WTC11 (cell line): ENCODE results near the gene GLG1. TPM values are rescaled to one million over a fixed set of nuclear protein-coding genes. Genes with fewer than 3 reads are reported as not detected.

Experiments
- ATAC-seq: fragments of 200-7000 bp; cut with Tn5 transposase; 2 replicates; pipeline ENCODE4 v1.10.0; 2021; ENCODE audit warnings: mild to moderate bottlenecking, moderate library complexity
- CTCF ChIA-PET: fragments of 300-600 bp; sonication (Branson Sonifier 250); formaldehyde crosslinking; loops from one replicate; lab custom pipeline; 2021; ENCODE audit warnings: antibody characterized with exemption; lab: Charles Lee
- POLR2A ChIA-PET: fragments of 350-600 bp; sonication (Branson Sonifier 250); formaldehyde crosslinking; loops from one replicate; lab custom pipeline; 2021; ENCODE audit warnings: antibody characterized with exemption; lab: Charles Lee
- DNase-seq: peaks from one replicate; pipeline ENCODE4 v3.0.0; 2021; ENCODE audit warnings: low spot score
- H3K27ac Mint-ChIP-seq: 2 replicates; pipeline ENCODE4 v1.8.0; 2021; ENCODE audit warnings: mixed read lengths
- H3K27me3 Mint-ChIP-seq: 2 replicates; pipeline ENCODE4 v1.8.0; 2021; ENCODE audit warnings: low read depth, mild to moderate bottlenecking, moderate library complexity, mixed read lengths
- H3K36me3 Mint-ChIP-seq: 2 replicates; pipeline ENCODE4 v1.8.0; 2021; ENCODE audit warnings: mixed read lengths
- H3K4me1 Mint-ChIP-seq: 2 replicates; pipeline ENCODE4 v1.8.0; 2022; ENCODE audit warnings: mixed read lengths
- H3K4me3 Mint-ChIP-seq: 2 replicates; pipeline ENCODE4 v1.8.0; 2021; ENCODE audit warnings: mild to moderate bottlenecking, moderate library complexity, mixed read lengths
- H3K9me3 Mint-ChIP-seq: 2 replicates; pipeline ENCODE4 v1.8.0; 2021; ENCODE audit warnings: mixed read lengths
- CBFB ChIP-seq: sonication (generic); formaldehyde crosslinking; IDR thresholded peaks from 2 replicates; pipeline ENCODE4 v1.8.1; 2022; ENCODE audit warnings: mild to moderate bottlenecking, low read depth, missing genetic modification reagents
- E2F4 ChIP-seq: sonication (generic); formaldehyde crosslinking; IDR thresholded peaks from 2 replicates; pipeline ENCODE4 v1.8.1; 2022; ENCODE audit warnings: low read depth, mild to moderate bottlenecking, moderate library complexity, missing genetic modification reagents, borderline replicate concordance
- ELF4 ChIP-seq: sonication (generic); formaldehyde crosslinking; IDR thresholded peaks from 2 replicates; pipeline ENCODE4 v1.8.1; 2022; ENCODE audit warnings: low read depth, mild to moderate bottlenecking, moderate library complexity, missing genetic modification reagents
- ESRRA ChIP-seq: sonication (generic); formaldehyde crosslinking; IDR thresholded peaks from 2 replicates; pipeline ENCODE4 v1.8.1; 2022; ENCODE audit warnings: mild to moderate bottlenecking, missing genetic modification reagents, borderline replicate concordance
- ETV6 ChIP-seq: sonication (generic); formaldehyde crosslinking; IDR thresholded peaks from 2 replicates; pipeline ENCODE4 v1.8.1; 2022; ENCODE audit warnings: mild to moderate bottlenecking, missing genetic modification reagents
- FOXJ3 ChIP-seq: sonication (generic); formaldehyde crosslinking; IDR thresholded peaks from 2 replicates; pipeline ENCODE4 v1.9.0; 2021; ENCODE audit warnings: missing genetic modification reagents, mild to moderate bottlenecking, borderline replicate concordance
- GRHL2 ChIP-seq: fragments of 250-450 bp; sonication (Bioruptor Pico); IDR thresholded peaks from 2 replicates; pipeline ENCODE4 v1.8.0; 2022; ENCODE audit warnings: mild to moderate bottlenecking, moderate library complexity; ENCODE audit not compliant: insufficient replicate concordance, severe bottlenecking
- HMGA2 ChIP-seq: fragments of 250-450 bp; sonication (Bioruptor Pico); IDR thresholded peaks from 2 replicates; pipeline ENCODE4 v1.4.0; 2021; ENCODE audit warnings: mild to moderate bottlenecking, moderate library complexity
- IRF1 ChIP-seq: sonication (generic); formaldehyde crosslinking; IDR thresholded peaks from 2 replicates; pipeline ENCODE4 v1.8.0; 2023; ENCODE audit warnings: missing genetic modification reagents
- MXD4 ChIP-seq: fragments of 250-450 bp; sonication (Bioruptor Pico); IDR thresholded peaks from 2 replicates; pipeline ENCODE4 v1.8.0; 2021; ENCODE audit warnings: mild to moderate bottlenecking, moderate library complexity, borderline replicate concordance
- MYBL2 ChIP-seq: sonication (generic); formaldehyde crosslinking; IDR thresholded peaks from 2 replicates; pipeline ENCODE4 v1.8.1; 2023; ENCODE audit warnings: mild to moderate bottlenecking, moderate library complexity, missing genetic modification reagents
- NR3C1 ChIP-seq: sonication (generic); formaldehyde crosslinking; conservative IDR thresholded peaks from 2 replicates; pipeline ENCODE4 v1.8.1; 2023; ENCODE audit warnings: low read depth, mild to moderate bottlenecking, missing genetic modification reagents
- OVOL2 ChIP-seq: fragments of 250-450 bp; sonication (Bioruptor Pico); IDR thresholded peaks from 2 replicates; pipeline ENCODE4 v1.9.0; 2021; ENCODE audit warnings: mild to moderate bottlenecking, borderline replicate concordance
- PRDM15 ChIP-seq: sonication (generic); formaldehyde crosslinking; IDR thresholded peaks from 2 replicates; pipeline ENCODE4 v1.8.0; 2022; ENCODE audit warnings: missing genetic modification reagents
- PREB ChIP-seq: sonication (generic); formaldehyde crosslinking; IDR thresholded peaks from 2 replicates; pipeline ENCODE4 v1.8.1; 2022; ENCODE audit warnings: mild to moderate bottlenecking, missing genetic modification reagents, moderate library complexity, borderline replicate concordance
- RORB ChIP-seq: fragments of 250-450 bp; sonication (Bioruptor Pico); IDR thresholded peaks from 2 replicates; pipeline ENCODE4 v1.9.0; 2021; ENCODE audit warnings: mild to moderate bottlenecking
- SP1 ChIP-seq: sonication (generic); formaldehyde crosslinking; conservative IDR thresholded peaks from 2 replicates; pipeline ENCODE4 v1.8.1; 2022; ENCODE audit warnings: missing genetic modification reagents
- USF2 ChIP-seq: sonication (generic); formaldehyde crosslinking; IDR thresholded peaks from 2 replicates; pipeline ENCODE4 v1.8.1; 2023; ENCODE audit warnings: mild to moderate bottlenecking, missing genetic modification reagents, moderate library complexity
- ZNF232 ChIP-seq: sonication (generic); formaldehyde crosslinking; IDR thresholded peaks from 2 replicates; pipeline ENCODE4 v1.8.0; 2022; ENCODE audit warnings: mild to moderate bottlenecking, missing genetic modification reagents
- ZNF423 ChIP-seq: fragments of 250-450 bp; sonication (Bioruptor Pico); IDR thresholded peaks from 2 replicates; pipeline ENCODE4 v2.1.2; 2022; ENCODE audit warnings: mild to moderate bottlenecking, moderate library complexity
- total RNA-seq: library from RNA; stranded (reverse); gene quantifications from 3 replicates; pipeline ENCODE4 v1.2.3, GENCODE V29; 2021

GLG1 gene
- total RNA-seq, 1 experiment from 2014 or later: 156 TPM

- TF ChIP-seq PRDM15 (CRISPR knock-in tag) (no peak), IRF1 (no peak), USF2 (no peak), HMGA2 (CRISPR knock-in tag) (no peak), ZNF423 (no peak)
These were observed 32.8 kb downstream of the GLG1 start (continued) for GRCh38 chr16:74574146-74574545.

- ChIA-PET POLR2A (interaction anchor here (0.7 kb wide), 1 partner anchor 140 kb away, joined by 10 read pairs; no protein-coding TSS in a partner anchor), CTCF (interaction anchor here (0.6 kb wide), 2 partner anchors 47 to 864 kb away, joined by 3 to 4 read pairs; no protein-coding TSS in a partner anchor)
- Mint-ChIP-seq H3K4me3 (no peak overlapping the region), H3K9me3 (no peaks in the 10 kb centered on the region), H3K4me1 (peaks cover 21% of the 10 kb centered on the region), H3K27me3 (no peaks in the 10 kb centered on the region)
- TF ChIP-seq PREB (CRISPR knock-in tag): no peak
- no peak for TF ChIP-seq ESRRA (CRISPR knock-in tag)
- no peak for TF ChIP-seq CBFB (CRISPR knock-in tag)
- TF ChIP-seq SP1: no peak
- no peak for TF ChIP-seq ETV6 (CRISPR knock-in tag)
- no peak for TF ChIP-seq MYBL2 (CRISPR knock-in tag)
- no peak for TF ChIP-seq NR3C1 (CRISPR knock-in tag)
- TF ChIP-seq OVOL2 (CRISPR knock-in tag): no peak
- TF ChIP-seq RORB (CRISPR knock-in tag): no peak
- TF ChIP-seq FOXJ3 (CRISPR knock-in tag): no peak
- no peak for TF ChIP-seq E2F4 (CRISPR knock-in tag)
- TF ChIP-seq ZNF232 (CRISPR knock-in tag): no peak
- no peak for TF ChIP-seq GRHL2 (CRISPR knock-in tag)
- TF ChIP-seq MXD4: no peak
- no peak for TF ChIP-seq ELF4 (CRISPR knock-in tag)
- TF ChIP-seq, all 79 proteins: peak for 0
- H3K36me3 Mint-ChIP-seq: no peaks in the 10 kb centered on the region
- no peak for DNase-seq
- ATAC-seq: no peak
- peak overlapping the region; percentile 12; the same call in 1 of the 2 replicates for H3K27ac Mint-ChIP-seq
These were observed 33.3 kb downstream of the GLG1 start for GRCh38 chr16:74573622-74574021.
